M059J (cell line): ENCODE results near the gene DOK4. TPM values are rescaled to one million over a fixed set of nuclear protein-coding genes. Genes with fewer than 3 reads are reported as not detected.

ENCODE experiments used
- DNase-seq: peaks from one replicate; pipeline ENCODE4 v3.0.0-alpha.2; 2012; ENCODE audit warnings: low read depth
- total RNA-seq: library from RNA; depleted of rRNA; stranded (reverse); fragments of >200 nt; shearing (Covaris generic); gene quantifications from 2 replicates; pipeline ENCODE4 v1.2.3, GENCODE V29; 2014

The DOK4 gene
- total RNA-seq, 1 experiment from 2014 or later = 6.2 TPM

DNA sequence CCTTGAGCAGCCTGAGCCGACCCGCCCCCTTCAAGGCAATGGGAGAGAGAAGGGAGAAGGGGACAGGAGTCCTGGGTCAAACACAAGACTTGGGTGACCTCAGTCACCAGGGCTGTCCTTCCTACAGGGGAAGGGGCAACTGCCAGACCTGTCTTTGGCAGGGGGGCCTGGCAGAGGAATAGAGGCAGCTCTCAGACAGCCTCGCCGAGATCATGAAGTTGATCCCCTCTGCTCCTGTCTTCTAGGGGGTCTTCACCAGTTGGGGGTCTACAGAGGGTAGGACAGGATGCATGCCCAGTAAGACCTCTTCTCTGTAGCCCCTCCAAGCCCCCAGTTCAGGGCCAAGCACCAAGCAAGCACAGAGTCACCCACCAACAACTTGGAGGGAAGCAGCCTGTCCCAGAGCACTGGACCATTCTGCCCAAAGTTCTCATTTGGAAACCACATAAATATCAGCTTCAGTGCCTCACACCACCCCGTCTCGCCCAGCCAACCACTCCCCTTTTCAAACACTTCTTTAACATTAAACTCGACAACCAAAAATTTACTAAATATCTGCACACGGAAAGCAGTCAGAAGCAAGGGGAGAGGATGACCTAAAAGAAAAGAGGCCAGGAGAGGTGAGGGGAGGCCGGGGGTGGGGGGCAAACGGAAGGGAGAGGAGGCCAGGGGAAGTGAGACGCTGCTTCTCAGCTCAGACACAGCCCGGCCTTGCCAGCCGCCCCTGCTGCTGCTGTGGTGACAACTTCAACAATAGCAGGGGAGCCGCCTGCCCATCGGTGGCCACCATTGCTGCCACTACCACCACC is 7.7 kb downstream of the DOK4 start:
- DNase-seq = no peak

DNA sequence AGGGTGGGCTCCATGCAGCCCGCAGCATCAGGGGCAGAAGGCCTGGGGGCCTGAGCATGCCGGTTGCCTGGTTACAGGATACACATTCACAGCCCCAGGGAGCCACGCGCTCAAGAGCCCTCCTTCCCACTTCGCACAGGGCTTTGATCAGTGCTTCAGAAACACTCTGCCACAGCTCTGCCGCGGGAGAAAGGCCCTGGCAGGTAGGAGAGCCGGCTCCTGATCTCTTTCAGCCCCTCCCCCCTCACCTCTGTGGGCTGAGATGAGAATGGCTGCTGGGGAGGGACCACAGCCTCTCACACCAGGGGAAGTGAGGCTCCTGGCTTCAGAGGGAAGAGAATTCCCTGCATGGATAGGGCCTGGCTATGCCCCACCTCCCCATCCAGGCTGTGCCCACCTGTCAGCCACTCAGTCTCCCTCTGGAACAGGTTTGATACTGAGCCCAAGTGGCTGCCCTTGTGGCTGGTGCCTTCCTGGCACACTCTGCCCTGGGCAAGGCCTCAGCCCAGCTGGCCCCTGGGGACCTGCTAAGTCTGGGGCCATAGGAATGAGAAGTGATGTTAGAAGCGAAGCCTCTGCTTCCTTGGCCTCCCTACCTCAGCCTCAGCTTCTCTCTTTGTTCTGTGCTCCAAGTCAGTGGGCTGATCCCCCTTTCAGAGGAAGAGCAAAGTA is 8.6 kb downstream of the DOK4 start:
- DNase-seq = no peak

DNA sequence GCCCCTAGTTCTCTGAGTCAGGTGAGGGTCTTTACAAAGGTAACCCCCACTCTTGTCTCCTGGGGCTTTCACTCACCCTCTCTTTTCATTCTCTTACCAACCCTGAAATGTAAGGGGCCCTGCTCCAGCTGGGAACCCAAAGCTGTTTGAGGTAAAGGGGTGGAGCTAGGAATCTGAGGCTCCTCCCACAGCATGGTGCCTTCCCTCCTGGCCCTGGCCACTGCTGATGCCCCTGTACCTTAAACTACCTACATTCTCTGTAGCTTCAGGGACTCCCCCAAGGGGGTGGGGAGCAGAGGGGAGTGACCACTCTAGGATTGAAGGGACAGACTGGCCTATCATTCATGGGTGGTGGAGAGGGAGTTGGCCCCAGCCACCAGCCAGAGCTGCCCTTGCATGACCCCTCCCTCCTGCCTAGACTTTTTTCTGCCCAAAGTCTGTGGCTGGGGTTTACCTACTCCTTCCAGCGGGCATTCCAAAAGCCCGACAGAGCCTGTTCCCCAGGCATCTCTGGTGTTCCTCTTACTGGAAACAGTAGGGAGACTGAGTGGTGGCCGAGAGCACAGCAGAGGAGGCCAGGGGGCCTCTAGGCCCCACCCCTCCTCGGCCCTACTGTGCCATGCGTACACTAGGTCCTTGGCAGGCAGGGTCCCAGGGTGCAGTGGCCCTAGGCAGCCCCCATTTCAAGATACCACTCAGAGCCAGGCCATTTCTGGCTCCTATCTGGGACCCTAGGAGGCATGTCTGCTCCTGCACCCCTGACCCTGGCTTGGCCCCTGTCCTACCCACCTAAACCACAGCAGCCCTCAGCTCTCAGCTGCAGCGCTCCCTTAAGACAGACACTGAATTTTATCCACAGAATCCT is 9.5 kb downstream of the DOK4 start:
- DNase-seq = no peak

DNA sequence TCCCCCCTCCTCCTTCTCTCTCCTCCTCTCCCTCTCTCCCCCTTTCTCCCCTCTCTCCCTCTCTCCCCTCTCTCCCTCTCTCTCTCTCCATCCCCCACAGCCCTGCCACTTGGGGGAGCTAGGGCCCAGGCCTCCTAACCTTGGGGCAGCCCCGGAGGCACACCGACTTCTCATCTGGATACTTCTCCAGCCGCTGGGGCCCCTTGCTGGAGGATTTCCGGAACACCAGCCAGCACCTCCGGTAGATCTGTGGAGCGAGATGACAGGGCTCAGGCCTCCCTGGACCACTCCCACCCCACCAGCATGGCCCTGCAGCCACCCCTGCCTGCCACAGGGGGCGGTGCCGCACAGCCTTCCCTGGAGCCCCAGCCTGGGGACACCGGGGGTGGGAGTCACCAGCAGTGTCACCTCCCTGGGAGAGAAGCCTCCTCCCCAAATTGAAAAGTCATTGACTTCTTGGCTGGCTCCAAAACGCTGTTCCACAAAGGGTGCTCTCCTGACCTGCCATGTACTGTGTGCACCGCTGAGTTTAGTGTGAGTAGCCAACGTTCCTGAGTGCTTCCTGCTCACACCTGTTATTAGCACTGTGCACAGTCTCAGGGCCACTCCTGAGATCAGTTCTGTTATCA is 10.5 kb downstream of the DOK4 start:
- DNase-seq = peak; percentile 28

DNA sequence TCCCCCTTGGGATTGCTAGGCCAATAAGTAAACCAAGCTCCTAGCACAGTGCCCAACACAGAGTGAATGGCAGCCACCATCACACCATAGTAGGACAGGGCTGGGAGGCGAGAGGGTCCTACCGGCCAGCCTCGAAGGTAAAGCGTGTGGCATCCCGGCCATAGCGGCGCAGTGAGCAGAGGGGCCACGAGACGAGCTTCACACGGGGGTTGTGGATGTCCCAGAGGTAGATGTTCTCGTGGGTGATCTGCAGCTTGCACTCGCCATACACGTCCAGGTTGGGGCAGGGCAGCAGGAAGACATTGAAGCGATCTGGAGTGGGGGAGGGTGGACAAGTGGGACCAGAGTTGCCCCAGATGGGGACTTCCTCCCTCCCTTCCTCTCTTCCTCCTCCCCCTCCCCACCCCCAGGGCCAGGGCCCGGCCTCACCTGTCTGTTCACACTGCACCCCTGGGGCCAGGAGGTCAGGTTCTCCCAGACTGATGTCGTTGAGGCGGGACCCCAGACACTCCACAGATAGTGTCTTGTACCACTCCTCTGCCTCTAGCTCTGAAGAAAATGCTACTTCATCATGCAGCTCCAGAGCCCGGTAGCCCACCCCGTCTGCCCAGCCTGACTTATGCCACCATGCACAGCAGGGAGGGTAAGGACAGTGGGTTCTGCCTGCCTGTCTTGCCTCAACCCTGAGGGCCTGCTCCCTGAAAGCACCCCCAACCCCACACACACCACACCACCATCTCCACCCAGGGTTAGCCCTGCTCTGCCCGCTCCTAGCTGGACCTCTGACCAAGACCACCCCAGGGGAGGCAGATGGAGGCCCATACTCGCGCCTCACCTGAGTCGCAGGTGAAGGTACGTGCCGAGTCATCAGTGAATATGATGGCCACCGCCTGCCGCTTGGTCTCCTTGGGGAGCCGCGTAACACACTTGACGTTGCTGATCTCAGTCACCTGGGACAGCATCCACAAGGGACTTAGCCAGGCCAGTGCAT is 11.3 kb downstream of the DOK4 start:
- no peak for DNase-seq

DNA sequence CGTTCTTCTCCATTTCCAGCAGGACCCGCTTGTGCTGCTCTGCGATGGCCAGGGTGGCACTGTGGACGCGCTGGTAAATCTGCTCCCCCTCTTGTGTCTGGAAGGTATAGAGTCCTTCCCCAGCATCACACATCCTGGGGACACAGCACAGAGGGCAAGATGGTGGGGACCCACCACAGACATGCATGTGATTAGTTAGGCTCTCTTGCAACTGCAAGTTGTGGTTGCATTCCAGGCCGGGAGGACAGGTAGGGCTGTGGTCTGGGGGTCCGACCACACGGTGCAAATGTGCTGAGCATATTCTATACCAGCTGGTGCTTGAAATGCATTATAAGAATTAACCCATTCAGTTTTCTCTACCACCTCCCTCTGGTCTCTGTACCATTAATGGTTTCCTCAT is 12.4 kb downstream of the DOK4 start:
- DNase-seq = no peak

DNA sequence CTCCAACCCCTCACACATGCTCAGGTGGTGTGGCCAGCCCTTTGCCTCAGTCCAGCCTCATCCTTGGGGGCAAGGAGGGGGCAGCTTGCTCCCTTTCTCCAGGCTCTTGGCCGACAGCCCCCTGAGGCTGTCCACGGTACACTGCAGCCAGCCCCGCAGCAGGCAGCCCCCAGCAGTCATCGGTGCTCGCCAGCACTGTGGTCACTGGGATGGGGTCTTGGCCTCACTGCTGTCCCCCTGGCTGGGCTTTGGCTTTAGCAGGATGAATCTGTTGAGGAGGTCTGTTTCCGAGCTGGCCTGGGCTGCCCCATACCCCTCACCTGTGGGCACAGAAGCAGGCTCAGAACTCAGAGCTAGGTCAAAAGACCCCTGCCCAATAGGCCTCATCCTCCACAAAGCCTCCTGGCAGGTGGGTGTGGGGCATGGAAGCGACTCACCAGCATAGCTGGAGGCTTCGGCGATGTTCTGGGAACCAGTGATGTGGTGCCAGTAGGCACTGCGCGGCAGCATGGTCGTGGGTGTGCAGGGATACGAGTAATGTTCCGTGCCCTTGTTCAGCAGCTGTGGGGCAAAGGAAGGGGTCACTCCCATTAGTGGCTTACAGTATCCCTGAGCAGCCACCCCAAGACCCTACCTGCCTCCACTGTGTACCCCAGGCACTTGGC is 13.0 kb downstream of the DOK4 start:
- no peak for DNase-seq

DNA sequence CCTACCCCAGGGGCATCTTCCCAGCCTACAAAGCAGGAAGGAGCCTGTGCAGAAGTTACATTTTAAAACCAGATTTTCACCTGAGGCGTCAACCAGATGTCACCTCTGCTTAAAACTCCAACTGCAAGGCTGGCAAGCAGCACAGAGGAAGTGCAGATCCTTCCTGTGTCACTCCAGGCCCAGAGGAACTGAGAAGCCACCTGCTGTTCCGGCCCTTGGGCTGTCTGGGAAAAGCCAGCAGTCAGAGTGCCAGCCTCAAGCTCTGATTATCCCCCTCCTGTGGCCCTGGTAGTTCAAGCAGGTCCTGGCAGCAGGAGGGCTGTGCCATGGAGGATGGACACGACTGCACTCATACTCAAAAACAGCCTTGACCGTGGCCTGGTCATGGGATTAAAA is 13.6 kb downstream of the DOK4 start:
- DNase-seq = peak; percentile 32

DNA sequence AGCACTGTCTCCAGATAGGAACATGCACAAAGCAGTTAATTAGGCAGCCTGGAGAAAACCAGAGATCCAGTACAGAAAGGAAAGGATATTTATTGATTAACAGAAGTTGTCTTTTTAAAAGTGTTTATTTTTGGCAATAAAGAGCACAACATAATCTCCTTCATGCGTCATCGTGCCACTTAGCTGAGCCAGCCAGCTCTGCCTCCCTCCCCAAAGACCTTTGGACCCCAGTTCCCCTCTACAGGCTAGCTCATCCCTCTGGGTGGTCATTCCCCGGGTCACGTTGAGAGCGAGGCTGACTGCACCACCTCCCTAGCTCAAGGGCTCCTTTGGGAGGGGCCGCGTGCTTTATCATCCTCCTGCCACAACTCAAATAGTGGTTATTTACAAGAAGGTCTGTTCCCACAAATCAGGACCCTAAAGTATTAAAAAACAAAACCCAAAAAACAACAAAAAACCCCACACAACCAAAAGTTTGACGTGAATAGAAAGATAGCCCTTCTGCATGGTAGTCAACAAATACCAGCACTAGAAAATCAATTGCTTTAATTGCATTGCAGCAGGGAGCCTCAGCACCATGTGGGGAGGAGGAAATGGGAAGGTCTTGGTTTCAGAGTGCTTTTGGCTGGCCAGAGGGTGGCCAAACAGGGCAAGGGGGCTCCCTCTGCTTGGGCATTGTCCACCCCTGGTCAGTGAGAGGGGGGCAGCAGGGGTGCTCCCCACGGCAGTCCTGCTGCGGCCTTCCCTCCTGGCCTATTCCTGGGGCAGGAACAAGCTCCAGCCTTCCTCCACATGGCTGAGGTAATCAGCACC is 14.2 kb downstream of the DOK4 start:
- no peak for DNase-seq

DNA sequence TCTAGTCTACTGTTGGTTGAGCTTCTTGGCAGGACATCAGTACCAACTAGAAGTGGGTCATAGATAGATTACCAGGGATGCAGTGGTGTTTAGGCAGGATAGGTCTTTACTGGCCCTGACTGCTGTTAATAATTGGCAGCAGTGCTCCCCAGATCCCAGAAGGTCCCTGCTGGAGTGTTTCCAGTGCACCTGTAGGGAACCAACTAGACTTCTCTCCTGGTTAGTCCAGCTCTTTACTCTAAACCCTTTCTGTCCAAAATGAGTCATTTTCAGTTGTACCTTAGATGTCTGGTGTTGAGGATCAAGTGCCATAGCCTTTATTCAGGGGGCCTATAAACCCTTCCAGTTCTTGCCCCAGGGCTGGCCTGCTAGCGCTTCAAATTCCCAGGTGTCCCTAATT is 15.1 kb downstream of the DOK4 start:
- no peak for DNase-seq

DNA sequence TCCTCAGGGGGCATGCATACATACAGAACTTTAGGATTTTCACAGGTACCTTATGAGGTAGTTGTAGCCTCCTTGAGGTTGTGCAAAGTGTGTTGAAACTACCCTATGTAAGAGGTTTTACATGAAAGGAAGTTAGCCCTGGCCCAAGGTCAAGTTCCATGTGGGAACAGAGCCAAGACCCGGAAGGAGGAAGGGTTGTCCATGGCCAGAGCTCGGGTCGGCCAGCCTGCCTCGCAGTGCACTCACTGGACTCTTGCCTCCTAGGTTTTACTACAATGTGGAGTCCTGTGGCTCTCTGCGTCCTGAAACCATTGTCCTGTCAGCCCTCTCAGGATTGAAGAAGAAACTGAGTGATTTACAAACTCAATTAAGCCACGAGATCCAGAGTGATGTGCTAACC is 15.6 kb downstream of the DOK4 start:
- no peak for DNase-seq

DNA sequence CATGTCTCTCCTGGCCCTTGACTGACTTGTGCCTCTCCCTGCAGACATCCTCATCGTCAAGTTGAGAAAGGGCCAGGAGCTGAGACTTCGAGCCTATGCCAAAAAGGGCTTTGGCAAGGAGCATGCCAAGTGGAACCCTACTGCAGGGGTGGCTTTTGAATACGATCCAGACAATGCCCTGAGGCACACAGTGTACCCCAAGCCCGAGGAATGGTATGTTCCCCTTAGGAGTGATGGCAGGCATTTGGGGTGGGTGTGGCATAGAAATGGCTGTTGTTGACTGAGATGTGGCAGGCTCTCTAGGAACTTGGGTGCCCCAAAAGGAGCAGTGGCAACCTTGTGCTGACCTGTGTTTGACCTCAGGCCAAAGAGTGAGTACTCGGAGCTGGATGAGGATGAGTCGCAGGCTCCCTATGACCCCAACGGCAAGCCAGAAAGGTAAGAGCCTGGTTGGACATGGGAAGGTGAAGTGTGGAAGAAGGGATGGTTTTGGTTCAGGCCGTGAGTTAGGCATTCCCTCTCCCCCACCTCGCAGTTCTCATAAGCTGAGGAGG is 16.3 kb downstream of the DOK4 start:
- no peak for DNase-seq

DNA sequence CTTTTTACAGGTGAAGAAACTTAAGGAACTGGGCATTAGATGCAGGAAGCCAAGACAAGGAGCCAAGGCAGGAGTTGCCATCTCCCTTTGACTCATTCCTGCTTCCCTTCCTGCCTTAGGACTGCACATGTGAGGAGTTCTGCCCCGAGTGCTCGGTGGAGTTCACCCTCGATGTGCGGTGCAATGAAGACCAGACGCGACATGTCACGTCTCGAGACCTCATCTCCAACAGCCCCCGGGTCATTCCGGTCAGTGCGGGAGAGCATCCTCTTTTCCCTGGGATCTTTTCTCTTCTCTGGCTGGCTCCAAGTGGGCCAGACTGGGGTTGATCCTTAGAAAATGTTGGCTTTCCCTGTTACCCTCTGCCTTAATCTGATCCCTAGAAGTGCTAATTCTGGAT is 17.2 kb downstream of the DOK4 start:
- DNase-seq = no peak

DNA sequence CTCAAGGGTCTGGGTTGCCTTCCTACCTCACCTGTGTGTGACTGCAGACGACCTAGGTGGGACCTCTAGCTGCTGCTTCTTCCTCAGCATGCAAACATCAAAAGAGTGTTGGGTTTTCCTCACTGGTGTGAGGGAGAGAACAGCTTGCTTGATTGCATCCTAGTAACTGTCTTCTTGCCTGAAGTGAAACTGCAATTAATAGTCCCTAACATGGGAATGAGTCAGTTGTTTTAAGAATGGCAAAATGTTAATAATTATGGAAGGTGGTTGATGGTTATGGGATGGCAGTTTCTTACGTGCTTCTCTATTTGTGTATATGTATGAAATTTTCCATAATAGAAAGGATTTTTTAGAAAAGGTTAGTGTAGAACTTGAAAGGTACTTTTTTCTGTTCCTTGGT is 17.9 kb downstream of the DOK4 start:
- DNase-seq = no peak

DNA sequence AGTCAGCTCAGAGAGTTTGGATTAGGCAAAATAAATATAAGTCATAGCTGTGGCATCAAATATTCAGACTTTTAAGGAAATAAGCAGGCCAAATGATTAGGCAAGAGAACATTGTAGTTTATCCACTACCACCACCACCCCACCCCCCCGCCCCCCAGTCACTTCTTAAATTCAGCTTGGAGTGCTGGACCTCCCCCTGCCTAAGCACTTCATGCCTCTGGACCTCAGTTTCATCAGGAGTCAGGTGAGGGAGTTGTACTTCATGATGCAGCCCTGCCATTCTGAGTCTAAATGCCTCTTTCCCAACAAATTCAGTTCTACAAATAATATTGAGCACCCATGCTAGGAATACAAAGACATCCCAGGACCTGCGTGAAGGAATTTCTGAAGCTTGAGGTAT is 21.8 kb downstream of the DOK4 start:
- no peak for DNase-seq

DNA sequence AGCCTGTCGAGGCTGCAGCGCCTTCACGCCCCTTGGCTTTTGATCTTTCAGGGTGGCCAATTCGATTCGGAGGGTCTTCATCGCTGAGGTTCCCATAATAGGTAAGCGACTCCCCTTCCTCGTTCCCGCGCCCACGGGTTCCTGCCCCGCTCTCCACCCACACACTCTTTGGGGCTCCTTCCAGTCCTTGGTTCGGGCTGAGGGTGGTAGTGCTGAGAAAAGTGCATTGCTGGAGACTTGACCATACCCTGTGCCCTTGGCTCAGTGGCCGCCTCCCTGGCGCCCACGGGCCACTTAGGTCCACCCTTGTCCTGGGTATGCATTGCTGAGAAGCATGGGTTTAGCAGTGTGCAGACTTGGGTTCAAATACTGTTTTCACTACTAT is 23.3 kb downstream of the DOK4 start:
- peak; percentile 13 for DNase-seq

DNA sequence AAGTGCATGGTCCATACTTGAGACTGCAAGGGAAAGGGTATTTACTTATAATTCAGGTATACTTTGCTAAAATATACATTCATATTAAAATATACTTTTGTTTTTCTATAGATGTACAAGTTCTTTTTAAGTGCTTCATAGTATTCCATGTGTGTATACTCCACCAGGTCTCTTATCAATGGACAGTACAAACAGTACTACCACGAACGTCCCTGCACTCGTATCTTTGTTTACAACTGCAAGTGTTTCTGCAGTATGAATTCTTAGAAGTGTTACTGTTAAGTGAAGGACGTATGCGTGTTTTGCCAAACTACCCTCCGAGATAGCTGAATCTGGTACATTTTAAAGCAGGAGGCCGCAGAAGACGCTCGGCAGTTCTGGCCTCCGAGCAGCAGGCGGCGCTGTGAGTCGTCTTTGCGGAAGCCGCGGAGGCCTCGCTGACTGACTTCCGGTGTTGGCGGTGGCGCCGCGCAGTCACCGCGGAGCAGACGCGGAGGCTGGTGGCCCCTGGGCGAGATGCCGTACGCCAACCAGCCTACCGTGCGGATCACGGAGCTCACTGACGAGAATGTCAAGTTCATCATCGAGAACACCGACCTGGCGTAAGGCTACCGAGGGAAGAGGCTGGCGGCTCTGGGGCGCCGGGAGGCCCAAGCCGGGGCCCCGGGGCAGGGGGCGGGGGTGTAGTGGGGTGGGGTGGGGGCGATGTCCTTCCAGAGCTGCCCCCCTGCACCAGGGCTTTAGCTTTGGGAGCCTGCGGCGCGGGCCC is 23.9 kb downstream of the DOK4 start, which contains the start of gene POLR2C:
TSS of gene POLR2C (plus strand) at position 471 of the 769 bp plus-strand sequence. CDS start at position 517, 46 bp downstream.
- peak; percentile 80 for DNase-seq

DNA sequence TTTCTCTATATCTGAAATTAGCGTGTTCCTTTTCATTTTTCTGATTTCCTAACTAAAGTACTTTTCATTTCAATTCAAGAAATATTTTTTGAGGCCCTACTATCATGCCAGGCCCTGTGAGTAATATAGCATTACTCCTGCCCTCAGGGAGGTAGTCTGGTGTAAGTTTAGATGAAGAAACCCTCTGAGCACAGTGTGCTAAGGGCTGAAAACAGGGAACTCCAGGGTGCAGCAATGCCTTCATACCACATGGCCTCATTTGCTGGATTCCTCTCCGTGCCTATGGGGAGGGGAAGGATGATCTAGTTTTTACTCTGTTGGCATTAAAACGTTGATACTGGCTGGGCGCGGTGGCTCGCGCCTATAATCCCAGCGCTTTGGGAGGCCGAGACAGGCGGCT is 34.3 kb downstream of the DOK4 start:
- DNase-seq = no peak
